Kidney (tissue), 22 donors: ENCODE results near the gene RAB33A. TPM values are rescaled to one million over a fixed set of nuclear protein-coding genes. Genes with fewer than 3 reads are reported as not detected.

ENCODE experiments used
- DNase-seq, 5 donors: peaks; one replicate each; pipeline ENCODE4 v3.0.0-alpha.2; 2013 to 2020
- FAIRE-seq: peaks from 2 replicates; lab custom pipeline; 2012; peaks lifted over from hg19 to GRCh38; lab: Jason Lieb, UNC
- H3K27ac ChIP-seq, 2 donors: one replicate each; pipeline ENCODE4 v1.7.0; 2013; ENCODE audit warnings: low read depth in 2 of 2, low read length in 2 of 2, inconsistent platforms in 1 of 2
- H3K27me3 ChIP-seq: one replicate; pipeline ENCODE4 v1.7.1; 2013; ENCODE audit warnings: low read length, inconsistent platforms; ENCODE audit not compliant: control insufficient read depth, insufficient read depth
- H3K36me3 ChIP-seq, 3 donors: one replicate each; pipeline versions ENCODE4 v1.7.0 to v1.7.1; 2013; ENCODE audit warnings: low read length in 3 of 3, control low read depth in 1 of 3, inconsistent platforms in 1 of 3; ENCODE audit not compliant: insufficient read depth in 3 of 3, control insufficient read depth in 2 of 3
- H3K4me1 ChIP-seq, 3 donors: one replicate each; pipeline versions ENCODE4 v1.7.0 to v1.7.1; 2013; ENCODE audit warnings: low read length in 3 of 3, inconsistent platforms in 1 of 3, low read depth in 1 of 3; ENCODE audit not compliant: control insufficient read depth in 2 of 3, insufficient read depth in 2 of 3
- H3K4me3 ChIP-seq, 3 donors: one replicate each; pipeline versions ENCODE4 v1.7.0 to v1.8.1; 2013; ENCODE audit warnings: low read length in 3 of 3, control low read depth in 1 of 3, inconsistent platforms in 1 of 3
- H3K9ac ChIP-seq, 3 donors: one replicate each; pipeline versions ENCODE4 v1.7.0 to v1.7.1; 2013; ENCODE audit warnings: low read length in 3 of 3, control low read depth in 1 of 3, inconsistent platforms in 1 of 3
- H3K9me3 ChIP-seq, 3 donors: one replicate each; pipeline versions ENCODE4 v1.7.0 to v1.7.1; 2013; ENCODE audit warnings: low read length in 3 of 3, control low read depth in 1 of 3, inconsistent platforms in 1 of 3; ENCODE audit not compliant: control insufficient read depth in 2 of 3, insufficient read depth in 1 of 3
- intact Hi-C: fragments of 100-400 bp; cut with DNase I; formaldehyde crosslinking; loops from one replicate; pipeline ENCODE4 v1.11.1; 2022
- long read RNA-seq, 10 donors: library from polyadenylated mRNA in 1 of 10; unstranded in 1 of 10; transcript quantifications; one replicate each; pipeline ENCODE4 v2.0.0 and lab custom pipeline, GENCODE V29; 2021 to 2026
- polyA plus RNA-seq: library from polyadenylated mRNA; stranded (reverse); fragments of 350-450 nt; fragmentation: Illumina TruSeq; extraction: RNeasy Lipid Tissue Mini Kit (QIAGEN cat#74804); gene quantifications from one replicate; pipeline ENCODE4 v1.2.3, GENCODE V29; 2014; ENCODE audit warnings: low read depth, low replicate concordance; ENCODE audit not compliant: insufficient read depth
- total RNA-seq: library from RNA; stranded (reverse); fragmentation: NEBNext Ultra II Directional; extraction: Animal tissue kit (Norgen Biotek cat#: 25700); gene quantifications from one replicate; pipeline ENCODE4 v1.2.1, GENCODE V29; 2021
- TF ChIP-seq, protein P1 (sequence below): IDR thresholded peaks from 3 replicates; pipeline ENCODE4 v1.5.1; 2012; ENCODE audit warnings: mild to moderate bottlenecking, moderate library complexity, borderline replicate concordance; ENCODE audit not compliant: insufficient read depth; ENCODE audit errors: extremely low read depth
- donor health status: control.
- donor health status: control.
- donor health status: control.
- donor health status: control.
- donor health status: control.
- donor health status: DM: yes; HTN: yes; CAD: no.
- donor health status: Normal renal cell carcinoma (clear cell type).

RAB33A gene
- 2.9 TPM for total RNA-seq
- not detected for polyA plus RNA-seq
- long read RNA-seq, donor 1, partial matches to known transcripts: 0 of 1 reads
- long read RNA-seq, donor 1, other reads (novel, unspliced or antisense): 0 of 1 reads
- long read RNA-seq, donor 2, partial matches to known transcripts: 0 of 1 reads
- long read RNA-seq, donor 2, other reads (novel, unspliced or antisense): 0 of 1 reads
- long read RNA-seq, donor 3: 0 reads
- long read RNA-seq, donor 4: 0 reads
- long read RNA-seq, donor 5: 0 reads
- long read RNA-seq, donor 6, partial matches to known transcripts: 0 of 1 reads
- long read RNA-seq, donor 6, other reads (novel, unspliced or antisense): 0 of 1 reads
- long read RNA-seq, donor 7: 0 reads
- long read RNA-seq, donor 8: 0 reads
- long read RNA-seq, donor 9, partial matches to known transcripts: 0 of 2 reads
- long read RNA-seq, donor 9, other reads (novel, unspliced or antisense): 0 of 2 reads
- long read RNA-seq, donor 10, partial matches to known transcripts: 0 of 2 reads
- long read RNA-seq, donor 10, other reads (novel, unspliced or antisense): 0 of 2 reads

DNA sequence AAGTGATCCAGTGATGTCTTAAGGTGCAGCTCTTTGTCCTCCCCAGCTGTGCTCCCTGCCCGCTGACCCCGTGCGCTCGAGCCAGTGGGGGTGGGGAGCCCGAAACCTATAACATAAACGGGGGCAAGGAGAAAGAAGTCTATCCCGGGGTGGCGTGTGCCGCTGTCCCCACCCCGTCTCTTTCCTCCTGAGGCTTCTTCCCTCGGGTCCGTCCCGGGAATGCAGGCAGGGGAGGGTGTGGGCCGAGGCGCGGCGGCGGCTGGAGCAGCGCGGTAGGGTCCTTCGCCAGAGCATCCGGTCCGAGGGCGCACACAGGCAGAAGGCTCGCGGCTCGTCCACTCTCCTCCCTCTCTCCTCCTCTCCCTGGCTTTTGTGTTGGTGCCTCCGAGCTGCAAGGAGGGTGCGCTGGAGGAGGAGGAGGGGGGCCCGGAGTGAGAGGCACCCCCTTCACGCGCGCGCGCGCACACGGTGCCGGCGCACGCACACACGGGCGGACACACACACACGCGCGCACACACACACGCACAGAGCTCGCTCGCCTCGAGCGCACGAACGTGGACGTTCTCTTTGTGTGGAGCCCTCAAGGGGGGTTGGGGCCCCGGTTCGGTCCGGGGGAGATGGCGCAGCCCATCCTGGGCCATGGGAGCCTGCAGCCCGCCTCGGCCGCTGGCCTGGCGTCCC is at the start of gene RAB33A:
Gene RAB33A, plus strand, starts transcription at position 517 of the 681 bp plus-strand sequence. Its CDS starts 101 bp downstream, at position 618.
- intact Hi-C loops: no loop called here
- TF ChIP-seq, protein P1, sequence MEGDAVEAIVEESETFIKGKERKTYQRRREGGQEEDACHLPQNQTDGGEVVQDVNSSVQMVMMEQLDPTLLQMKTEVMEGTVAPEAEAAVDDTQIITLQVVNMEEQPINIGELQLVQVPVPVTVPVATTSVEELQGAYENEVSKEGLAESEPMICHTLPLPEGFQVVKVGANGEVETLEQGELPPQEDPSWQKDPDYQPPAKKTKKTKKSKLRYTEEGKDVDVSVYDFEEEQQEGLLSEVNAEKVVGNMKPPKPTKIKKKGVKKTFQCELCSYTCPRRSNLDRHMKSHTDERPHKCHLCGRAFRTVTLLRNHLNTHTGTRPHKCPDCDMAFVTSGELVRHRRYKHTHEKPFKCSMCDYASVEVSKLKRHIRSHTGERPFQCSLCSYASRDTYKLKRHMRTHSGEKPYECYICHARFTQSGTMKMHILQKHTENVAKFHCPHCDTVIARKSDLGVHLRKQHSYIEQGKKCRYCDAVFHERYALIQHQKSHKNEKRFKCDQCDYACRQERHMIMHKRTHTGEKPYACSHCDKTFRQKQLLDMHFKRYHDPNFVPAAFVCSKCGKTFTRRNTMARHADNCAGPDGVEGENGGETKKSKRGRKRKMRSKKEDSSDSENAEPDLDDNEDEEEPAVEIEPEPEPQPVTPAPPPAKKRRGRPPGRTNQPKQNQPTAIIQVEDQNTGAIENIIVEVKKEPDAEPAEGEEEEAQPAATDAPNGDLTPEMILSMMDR: no peak

DNA sequence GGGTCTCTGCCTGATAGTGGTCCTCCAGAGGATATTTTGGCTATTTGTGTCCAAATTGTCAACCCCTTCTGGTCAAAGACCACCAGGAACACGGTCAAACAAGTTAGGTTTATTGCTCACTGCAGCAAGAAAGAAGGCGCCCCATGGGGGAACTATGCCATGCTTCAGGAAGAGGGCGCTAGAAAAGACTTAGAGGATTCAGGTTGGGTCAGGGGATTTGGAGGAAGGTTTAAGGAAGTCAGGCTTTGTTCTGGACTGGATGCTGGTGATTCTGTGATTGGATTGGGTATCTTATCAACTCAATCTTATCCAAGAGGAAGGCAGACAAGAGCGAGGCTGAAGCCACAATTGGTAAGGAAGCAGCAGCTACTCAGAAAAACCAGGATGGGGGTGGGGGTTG is 47.2 kb upstream of the RAB33A start:
- Histone ChIP-seq H3K27me3 (no peaks in the 10 kb centered on the region), H3K9ac (no peak overlapping the region), H3K4me1 (no peaks in the 10 kb centered on the region), H3K9me3 (no peaks in the 10 kb centered on the region), H3K36me3 (peaks cover 0 to 8% (median 0%) of the 10 kb centered on the region in 3 donors), H3K27ac (no peak overlapping the region), H3K4me3 (no peak overlapping the region)
- FAIRE-seq: no peak
- no peak for DNase-seq
- TF ChIP-seq, protein P1: no peak
- intact Hi-C loops: no loop called here

More for the DNA sequence above, at the start of gene RAB33A:
- Histone ChIP-seq H3K36me3 (no peaks in the 10 kb centered on the region), H3K4me1 (peaks cover 0 to 3% (median 0%) of the 10 kb centered on the region in 3 donors), H3K27me3 (no peaks in the 10 kb centered on the region), H3K9ac (no peak within 1 kb of the TSS), H3K4me3 (peak within 1 kb of the TSS; percentile 20 to 52 (median 34)), H3K27ac (peak within 1 kb of the TSS in 1 of 2 donors; percentile 54), H3K9me3 (no peaks in the 10 kb centered on the region)
- FAIRE-seq (no peak), DNase-seq (peak; percentile 27 to 78 (median 40))

DNA sequence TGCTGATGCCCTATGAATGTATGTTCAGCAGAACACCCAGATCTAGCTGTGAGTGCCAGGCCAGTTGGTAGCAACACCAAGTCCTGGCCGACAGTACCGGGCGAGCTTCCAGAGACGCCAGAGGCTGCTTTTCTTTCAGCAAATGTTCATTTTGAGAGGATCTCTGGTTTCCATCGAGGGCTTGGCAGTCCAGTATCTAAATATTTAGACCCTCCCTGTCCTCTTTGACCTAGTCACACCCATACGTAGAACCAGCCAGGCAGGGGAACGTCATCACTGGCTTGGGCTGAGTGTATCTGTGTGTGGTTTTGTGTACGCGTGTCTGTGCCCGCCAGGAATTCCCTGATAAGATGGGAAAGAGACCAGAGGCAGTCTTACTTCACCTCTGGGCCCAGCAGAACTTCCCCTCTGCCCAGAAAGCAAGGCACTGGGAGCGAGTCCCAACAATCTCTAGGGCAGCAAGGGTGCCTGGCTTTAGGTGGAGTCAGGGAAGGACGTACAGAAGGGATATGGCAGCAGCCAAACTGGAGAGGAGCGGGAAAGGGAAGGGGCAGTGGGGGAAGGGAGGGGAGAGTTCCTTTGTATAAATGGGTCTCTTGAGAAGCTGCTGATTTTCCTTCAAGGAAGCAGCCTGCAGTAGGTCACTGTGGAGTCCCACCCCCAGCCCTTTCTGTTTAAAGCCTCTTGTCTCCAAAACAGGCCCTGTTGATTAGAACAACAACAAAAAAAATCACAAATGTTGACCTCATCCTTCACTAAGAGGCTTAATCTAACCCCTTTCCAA is 46.5 kb upstream of the RAB33A start:
- intact Hi-C loops: no loop called here
- Histone ChIP-seq H3K27me3 (no peaks in the 10 kb centered on the region), H3K4me1 (no peaks in the 10 kb centered on the region), H3K4me3 (no peak overlapping the region), H3K36me3 (peaks cover 0 to 15% (median 0%) of the 10 kb centered on the region in 3 donors), H3K9ac (no peak overlapping the region), H3K9me3 (no peaks in the 10 kb centered on the region), H3K27ac (no peak overlapping the region)
- FAIRE-seq: no peak
- no peak for DNase-seq
- TF ChIP-seq, protein P1: no peak
